Activated CD4-positive, alpha-beta T cell treated with anti-CD3 and anti-CD28 coated beads for 36 hours (primary cell): ENCODE measurements around the gene USP16. TPM values are rescaled to one million over a fixed set of nuclear protein-coding genes. Genes with fewer than 3 reads are reported as not detected.
"Not testable (repeated sequence)": the region's sequence is repeated elsewhere in the genome, so short reads cannot be mapped to it uniquely, and the experiment has no call there.

Source experiments
- ATAC-seq: fragments of 200-7000 bp; cut with Tn5 transposase; one replicate; pipeline ENCODE4 v1.10.0; 2021; ENCODE audit warnings: mild to moderate bottlenecking, moderate library complexity
- CTCF ChIA-PET: fragments of 350-600 bp; sonication (Branson Sonifier 250); formaldehyde crosslinking; loops from one replicate; lab custom pipeline; 2021; ENCODE audit warnings: antibody characterized with exemption; lab: Charles Lee
- POLR2A ChIA-PET: fragments of 350-600 bp; sonication (Branson Sonifier 250); formaldehyde crosslinking; loops from one replicate; lab custom pipeline; 2021; ENCODE audit warnings: antibody characterized with exemption, inconsistent platforms; lab: Charles Lee
- DNase-seq: peaks from one replicate; pipeline ENCODE4 v3.0.0-alpha.2; 2020
- H3K27ac Mint-ChIP-seq: one replicate; pipeline ENCODE4 v1.8.0; 2021; ENCODE audit warnings: mixed read lengths
- H3K27me3 Mint-ChIP-seq: one replicate; pipeline ENCODE4 v1.8.0; 2021; ENCODE audit warnings: mixed read lengths
- H3K36me3 Mint-ChIP-seq: one replicate; pipeline ENCODE4 v1.8.0; 2021; ENCODE audit warnings: low read depth, mixed read lengths
- H3K4me1 Mint-ChIP-seq: one replicate; pipeline ENCODE4 v1.8.0; 2021; ENCODE audit warnings: mixed read lengths
- H3K4me3 Mint-ChIP-seq: one replicate; pipeline ENCODE4 v1.8.0; 2021; ENCODE audit warnings: mild to moderate bottlenecking, moderate library complexity, mixed read lengths
- H3K9me3 Mint-ChIP-seq: one replicate; pipeline ENCODE4 v1.8.0; 2021; ENCODE audit warnings: low read depth, mixed read lengths
- intact Hi-C, 2 experiments: fragments of 100-400 bp; cut with DNase I in 1 of 2; cut with micrococcal nuclease in 1 of 2; formaldehyde crosslinking; loops; one replicate each; pipeline versions ENCODE4 v1.14.2 to v1.15.1; 2022 to 2024; cut with DNase I, micrococcal nuclease
- total RNA-seq, 2 experiments: library from RNA; stranded (reverse); gene quantifications; one replicate each; pipeline ENCODE4 v1.2.3, GENCODE V29; 2021

USP16 gene
- total RNA-seq, 2 experiments from 2014 or later = 41.1 to 41.7 TPM

GRCh38 chr21:29064850-29065481, 40.5 kb downstream of the USP16 start:
- Mint-ChIP-seq H3K4me1 (peaks cover 7% of the 10 kb centered on the region), H3K36me3 (peaks cover 76% of the 10 kb centered on the region), H3K4me3 (no peak overlapping the region), H3K27me3 (no peaks in the 10 kb centered on the region), H3K27ac (peak overlapping the region; percentile 51), H3K9me3 (no peaks in the 10 kb centered on the region)
- ChIA-PET CTCF (no interaction called here), POLR2A (interaction anchor here (0.6 kb wide), 2 partner anchors 25 to 32 kb away, joined by 3 to 4 read pairs; no protein-coding TSS in a partner anchor)
- ATAC-seq (no peak), DNase-seq (no peak)
- intact Hi-C loops = no loop called here

GRCh38 chr21:29072873-29073221, 48.4 kb downstream of the USP16 start:
- peak overlapping the region; percentile 100 for H3K27ac Mint-ChIP-seq
- H3K36me3 Mint-ChIP-seq = peaks cover 46% of the 10 kb centered on the region
- peaks cover 45% of the 10 kb centered on the region for H3K4me1 Mint-ChIP-seq
- ChIA-PET CTCF (interaction anchor here (0.6 to 1.6 kb wide), 6 partner anchors 9 to 279 kb away, joined by 3 to 5 read pairs (median 4); partner anchors contain the start of gene USP16), POLR2A (interaction anchor here (0.6 to 1.6 kb wide), 4 partner anchors 43 to 225 kb away, joined by 3 to 7 read pairs (median 4); partner anchors contain the start of gene BACH1)
- DNase-seq (no peak), ATAC-seq (no peak)
- H3K4me3 Mint-ChIP-seq = peak overlapping the region; percentile 100
- no peaks in the 10 kb centered on the region for H3K9me3 Mint-ChIP-seq
- no peaks in the 10 kb centered on the region for H3K27me3 Mint-ChIP-seq
- intact Hi-C loops = loop anchor here (1.0 to 5.0 kb wide), 7 partner anchors 49 to 274 kb away; partner anchors contain the start of genes USP16 (in 2 of the 2) and BACH1 (in 1 of the 2)

GRCh38 chr21:29073222-29074006, 48.9 kb downstream of the USP16 start, which contains the start of gene CCT8:
Gene CCT8 (minus strand): TSS chr21:29073648. CDS start chr21:29073590, 58 bp downstream.
- ChIA-PET POLR2A (interaction anchor here (0.8 to 1.5 kb wide), 7 partner anchors 9 to 227 kb away, joined by 3 to 10 read pairs (median 5); partner anchors contain the start of genes BACH1, LTN1 and USP16), CTCF (interaction anchor here (0.6 to 1.6 kb wide), 7 partner anchors 9 to 278 kb away, joined by 3 to 10 read pairs (median 5); no protein-coding TSS in a partner anchor)
- Mint-ChIP-seq H3K4me3 (peak within 1 kb of the TSS; percentile 100), H3K27me3 (no peaks in the 10 kb centered on the region), H3K4me1 (peaks cover 47% of the 10 kb centered on the region), H3K36me3 (peaks cover 42% of the 10 kb centered on the region), H3K9me3 (no peaks in the 10 kb centered on the region), H3K27ac (peak within 1 kb of the TSS; percentile 100)
- ATAC-seq (peak; percentile 91), DNase-seq (peak; percentile 99)
- intact Hi-C loops = loop anchor here (1.0 to 5.0 kb wide), 7 partner anchors 49 to 274 kb away; partner anchors contain the start of genes USP16 (in 2 of the 2) and BACH1 (in 1 of the 2)

GRCh38 chr21:29074007-29074376, 49.5 kb downstream of the USP16 start:
- POLR2A ChIA-PET = interaction anchor here (0.8 to 1.5 kb wide), 6 partner anchors 8 to 226 kb away, joined by 3 to 10 read pairs (median 6); partner anchors contain the start of genes BACH1, LTN1 and USP16
- CTCF ChIA-PET = interaction anchor here (0.7 to 1.4 kb wide), 5 partner anchors 14 to 274 kb away, joined by 3 to 10 read pairs (median 4); no protein-coding TSS in a partner anchor
- H3K4me3 Mint-ChIP-seq = peak overlapping the region; percentile 100

GRCh38 chr21:29074783-29075182, 50.3 kb downstream of the USP16 start:
- H3K9me3 Mint-ChIP-seq = no peaks in the 10 kb centered on the region
- intact Hi-C loops = loop anchor here in 1 of 2 experiments (5.0 kb wide), 2 partner anchors 273 to 363 kb away; no protein-coding TSS in a partner anchor
- peaks cover 37% of the 10 kb centered on the region for H3K36me3 Mint-ChIP-seq
- ChIA-PET POLR2A (interaction anchor here (1.5 kb wide), 1 partner anchor 50 kb away, joined by 10 read pairs; the partner anchor contains the start of gene USP16), CTCF (interaction anchor here (0.6 to 2.8 kb wide), 7 partner anchors 13 to 297 kb away, joined by 3 to 10 read pairs (median 4); no protein-coding TSS in a partner anchor)
- DNase-seq (no peak), ATAC-seq (no peak)
- H3K27ac Mint-ChIP-seq = peak overlapping the region; percentile 70
- H3K27me3 Mint-ChIP-seq = no peaks in the 10 kb centered on the region
- peak overlapping the region; percentile 16 for H3K4me3 Mint-ChIP-seq
- H3K4me1 Mint-ChIP-seq = peaks cover 57% of the 10 kb centered on the region

More at GRCh38 chr21:29074007-29074376, 49.5 kb downstream of the USP16 start:
- Mint-ChIP-seq H3K4me1 (peaks cover 53% of the 10 kb centered on the region), H3K27ac (peak overlapping the region; percentile 100), H3K27me3 (no peaks in the 10 kb centered on the region), H3K9me3 (no peaks in the 10 kb centered on the region), H3K36me3 (peaks cover 40% of the 10 kb centered on the region)
- DNase-seq (no peak), ATAC-seq (peak; percentile 17)
- intact Hi-C loops = loop anchor here in 1 of 2 experiments (5.0 kb wide), 1 partner anchor 273 kb away; no protein-coding TSS in a partner anchor

- peak overlapping the region; percentile 92 for H3K27ac Mint-ChIP-seq
- DNase-seq (no peak), ATAC-seq (peak; percentile 5)
- H3K27me3 Mint-ChIP-seq = no peaks in the 10 kb centered on the region
- POLR2A ChIA-PET = interaction anchor here (0.6 to 1.9 kb wide), 3 partner anchors 51 to 224 kb away, joined by 3 to 9 read pairs (median 6); no protein-coding TSS in a partner anchor
- H3K9me3 Mint-ChIP-seq = no peaks in the 10 kb centered on the region
- CTCF ChIA-PET = interaction anchor here (0.5 to 2.8 kb wide), 5 partner anchors 32 to 296 kb away, joined by 3 to 10 read pairs (median 4); no protein-coding TSS in a partner anchor
- peaks cover 30% of the 10 kb centered on the region for H3K36me3 Mint-ChIP-seq
- peaks cover 59% of the 10 kb centered on the region for H3K4me1 Mint-ChIP-seq
- H3K4me3 Mint-ChIP-seq = peak overlapping the region; percentile 80
- intact Hi-C loops = loop anchor here (2.0 to 5.0 kb wide), 3 partner anchors 121 to 361 kb away; no protein-coding TSS in a partner anchor
Observed at GRCh38 chr21:29075706-29076466, 51.4 kb downstream of the USP16 start.

GRCh38 chr21:29076731-29077640, 52.5 kb downstream of the USP16 start:
- CTCF ChIA-PET = interaction anchor here (0.7 to 2.8 kb wide), 6 partner anchors 11 to 294 kb away, joined by 3 to 10 read pairs (median 4); no protein-coding TSS in a partner anchor
- DNase-seq = peak; percentile 88
- intact Hi-C loops = loop anchor here (1.0 to 5.0 kb wide), 4 partner anchors 53 to 360 kb away; partner anchors contain the start of gene USP16 (in 1 of the 2)
- peaks cover 23% of the 10 kb centered on the region for H3K36me3 Mint-ChIP-seq
- H3K27ac Mint-ChIP-seq = peak overlapping the region; percentile 92
- POLR2A ChIA-PET = interaction anchor here (0.7 to 1.9 kb wide), 8 partner anchors 52 to 225 kb away, joined by 3 to 9 read pairs (median 4); partner anchors contain the start of gene USP16
- not testable (repeated sequence) for ATAC-seq, H3K27me3 Mint-ChIP-seq, H3K9me3 Mint-ChIP-seq
- H3K4me1 Mint-ChIP-seq = peaks cover 57% of the 10 kb centered on the region
- H3K4me3 Mint-ChIP-seq = peak overlapping the region; percentile 80

GRCh38 chr21:29077651-29078090, 53.2 kb downstream of the USP16 start:
- H3K27me3 Mint-ChIP-seq = no peaks in the 10 kb centered on the region
- H3K36me3 Mint-ChIP-seq = peaks cover 16% of the 10 kb centered on the region
- CTCF ChIA-PET = interaction anchor here (1.1 to 2.8 kb wide), 4 partner anchors 10 to 294 kb away, joined by 4 to 10 read pairs (median 7); no protein-coding TSS in a partner anchor
- ATAC-seq = no peak
- DNase-seq = peak; percentile 57
- H3K4me3 Mint-ChIP-seq = peak overlapping the region; percentile 80
- POLR2A ChIA-PET = interaction anchor here (0.7 to 1.5 kb wide), 4 partner anchors 75 to 223 kb away, joined by 3 to 7 read pairs (median 4); no protein-coding TSS in a partner anchor
- no peaks in the 10 kb centered on the region for H3K9me3 Mint-ChIP-seq
- H3K27ac Mint-ChIP-seq = peak overlapping the region; percentile 91
- intact Hi-C loops = loop anchor here (1.0 to 5.0 kb wide), 6 partner anchors 53 to 360 kb away; partner anchors contain the start of gene USP16 (in 1 of the 2)
- H3K4me1 Mint-ChIP-seq = peaks cover 56% of the 10 kb centered on the region
